Fibroblast of mammary gland (primary cell): ENCODE data around the gene NTM.

Experiments
- DNase-seq: peaks from one replicate; pipeline ENCODE4 v3.0.0-alpha.2; 2010; ENCODE audit warnings: low read depth
- H3K4me3 ChIP-seq: 2 replicates; pipeline ENCODE4 v1.5.1; 2011; ENCODE audit warnings: low read depth, mild to moderate bottlenecking, low read length, moderate library complexity; ENCODE audit not compliant: control insufficient read depth
- TF ChIP-seq, protein P1 (sequence below): conservative IDR thresholded peaks from 2 replicates; pipeline ENCODE4 v1.5.1; 2011; ENCODE audit warnings: low read depth, low read length, inconsistent platforms; ENCODE audit not compliant: control insufficient read depth, insufficient read depth

NTM gene

DNA sequence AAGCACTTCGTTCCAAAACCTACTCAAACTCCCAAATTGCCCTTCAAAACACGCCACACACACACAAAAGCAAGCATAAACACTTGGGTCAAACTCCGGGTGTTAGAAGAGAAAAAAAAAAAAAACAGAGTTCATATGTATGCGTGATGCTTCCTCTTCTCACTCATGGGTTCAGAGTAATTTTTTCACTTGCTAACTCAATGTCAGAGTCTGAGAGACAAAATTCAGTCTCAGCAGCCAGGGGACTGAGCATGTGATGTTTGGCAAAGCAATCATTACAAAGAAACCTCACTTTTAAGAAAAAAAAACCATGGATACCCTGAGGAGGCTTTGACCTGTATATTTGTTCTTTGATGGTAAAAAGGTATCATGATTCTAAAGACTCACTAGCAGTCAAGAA lies 461.7 kb downstream of the NTM start:
- TF ChIP-seq, protein P1, sequence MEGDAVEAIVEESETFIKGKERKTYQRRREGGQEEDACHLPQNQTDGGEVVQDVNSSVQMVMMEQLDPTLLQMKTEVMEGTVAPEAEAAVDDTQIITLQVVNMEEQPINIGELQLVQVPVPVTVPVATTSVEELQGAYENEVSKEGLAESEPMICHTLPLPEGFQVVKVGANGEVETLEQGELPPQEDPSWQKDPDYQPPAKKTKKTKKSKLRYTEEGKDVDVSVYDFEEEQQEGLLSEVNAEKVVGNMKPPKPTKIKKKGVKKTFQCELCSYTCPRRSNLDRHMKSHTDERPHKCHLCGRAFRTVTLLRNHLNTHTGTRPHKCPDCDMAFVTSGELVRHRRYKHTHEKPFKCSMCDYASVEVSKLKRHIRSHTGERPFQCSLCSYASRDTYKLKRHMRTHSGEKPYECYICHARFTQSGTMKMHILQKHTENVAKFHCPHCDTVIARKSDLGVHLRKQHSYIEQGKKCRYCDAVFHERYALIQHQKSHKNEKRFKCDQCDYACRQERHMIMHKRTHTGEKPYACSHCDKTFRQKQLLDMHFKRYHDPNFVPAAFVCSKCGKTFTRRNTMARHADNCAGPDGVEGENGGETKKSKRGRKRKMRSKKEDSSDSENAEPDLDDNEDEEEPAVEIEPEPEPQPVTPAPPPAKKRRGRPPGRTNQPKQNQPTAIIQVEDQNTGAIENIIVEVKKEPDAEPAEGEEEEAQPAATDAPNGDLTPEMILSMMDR, result no peak
- DNase-seq, result no peak
- H3K4me3 ChIP-seq, result no peak overlapping the region

DNA sequence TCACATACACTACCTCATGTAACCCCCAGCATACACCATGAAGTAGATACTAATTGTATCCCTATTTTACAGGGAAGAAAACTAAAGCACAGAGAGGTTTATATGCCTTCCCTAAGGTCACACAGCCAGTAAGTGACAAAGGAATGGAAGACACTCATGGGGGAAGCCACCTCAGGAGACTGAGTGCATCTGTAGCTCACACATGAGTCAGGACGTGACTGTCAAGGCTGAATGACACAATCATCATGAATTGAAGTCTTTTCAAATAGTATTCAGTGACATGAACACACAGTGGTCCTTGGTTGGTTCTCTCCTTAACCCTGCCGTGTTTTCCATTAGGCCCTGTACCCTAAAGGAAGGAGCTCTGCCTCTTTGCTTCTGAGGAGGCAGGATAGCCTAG lies 463.0 kb downstream of the NTM start:
- no peak overlapping the region for H3K4me3 ChIP-seq
- DNase-seq, result no peak
- TF ChIP-seq, protein P1, result no peak

DNA sequence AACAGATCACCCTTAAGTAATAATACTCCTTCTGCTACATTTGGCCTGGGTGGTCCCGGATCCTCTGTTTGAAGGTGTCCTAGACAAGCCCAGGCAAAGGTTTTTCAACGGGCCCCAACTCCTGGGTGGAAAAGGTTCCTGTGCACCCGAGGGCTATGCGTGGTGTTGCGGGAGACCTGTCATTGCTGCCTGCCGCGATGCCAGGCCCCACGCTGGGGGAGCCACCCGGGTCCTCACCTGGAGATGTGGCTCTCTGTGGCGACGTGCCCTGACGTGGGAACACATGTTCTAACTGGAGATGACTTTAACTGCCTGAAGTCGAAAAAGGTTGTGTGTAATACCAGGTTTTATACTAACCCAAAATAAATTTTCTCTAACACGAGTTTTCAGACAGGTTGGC lies 467.1 kb downstream of the NTM start:
- TF ChIP-seq, protein P1, result no peak
- H3K4me3 ChIP-seq, result no peak overlapping the region
- DNase-seq, result no peak

DNA sequence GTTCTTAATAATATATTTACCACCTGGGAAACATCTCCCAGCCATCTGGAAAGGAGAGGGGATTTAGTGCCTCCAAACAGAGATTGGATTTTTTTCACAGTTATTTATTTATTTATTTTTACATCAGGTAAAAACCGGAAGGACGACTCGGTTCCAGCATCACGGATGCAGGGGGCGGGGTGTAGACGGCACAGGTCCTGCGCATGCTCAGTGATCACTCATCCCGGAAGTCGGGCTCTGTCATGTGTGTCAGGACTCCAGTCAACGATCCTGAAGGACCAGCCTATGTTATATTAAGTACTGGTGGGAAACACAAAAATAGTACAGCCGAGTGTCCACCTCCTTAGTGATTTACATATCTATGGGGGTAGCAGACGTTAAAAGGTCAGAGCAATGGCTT lies 467.6 kb downstream of the NTM start:
- H3K4me3 ChIP-seq, result no peak overlapping the region
- TF ChIP-seq, protein P1, result no peak
- DNase-seq, result no peak

DNA sequence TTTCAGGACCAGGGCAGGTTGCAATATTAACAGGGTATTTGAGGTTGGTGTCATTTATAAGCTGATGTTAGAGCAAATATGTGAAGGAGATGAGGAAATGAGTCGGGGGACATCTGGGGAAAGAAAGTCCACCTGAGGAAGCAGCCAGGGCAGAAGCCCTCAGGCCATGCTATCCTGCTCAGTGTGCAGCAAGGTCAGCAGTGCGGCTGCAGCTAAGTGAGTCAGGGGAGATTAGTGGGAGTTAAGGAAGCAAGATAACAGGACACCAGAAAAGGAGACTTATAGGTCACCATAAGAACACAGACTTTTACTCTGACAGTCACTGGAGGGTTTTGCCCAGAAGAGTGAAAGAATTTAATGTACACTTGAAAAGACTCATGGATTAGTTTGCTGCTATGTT lies 468.9 kb downstream of the NTM start:
- TF ChIP-seq, protein P1, result no peak
- no peak overlapping the region for H3K4me3 ChIP-seq
- DNase-seq, result no peak

DNA sequence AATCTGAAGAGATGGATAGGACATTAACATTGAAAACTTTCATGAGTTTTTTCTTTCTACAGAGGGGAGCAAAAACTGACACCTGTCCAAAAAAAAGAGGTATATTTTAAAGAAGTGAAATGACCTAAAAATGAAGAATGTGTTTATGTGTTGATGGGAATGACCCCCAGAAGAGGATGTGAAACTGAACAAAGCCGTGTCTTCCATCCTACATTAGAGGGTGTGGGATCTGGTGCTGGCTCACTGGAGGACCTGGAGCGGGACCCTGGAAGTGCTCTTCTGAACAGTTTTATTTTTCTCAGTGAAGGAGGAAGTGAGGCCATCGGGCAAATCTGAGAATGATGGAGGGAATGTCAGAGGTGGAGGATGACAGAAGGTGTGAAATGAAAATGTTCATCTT lies 470.1 kb downstream of the NTM start:
- no peak overlapping the region for H3K4me3 ChIP-seq
- TF ChIP-seq, protein P1, result no peak
- DNase-seq, result no peak

DNA sequence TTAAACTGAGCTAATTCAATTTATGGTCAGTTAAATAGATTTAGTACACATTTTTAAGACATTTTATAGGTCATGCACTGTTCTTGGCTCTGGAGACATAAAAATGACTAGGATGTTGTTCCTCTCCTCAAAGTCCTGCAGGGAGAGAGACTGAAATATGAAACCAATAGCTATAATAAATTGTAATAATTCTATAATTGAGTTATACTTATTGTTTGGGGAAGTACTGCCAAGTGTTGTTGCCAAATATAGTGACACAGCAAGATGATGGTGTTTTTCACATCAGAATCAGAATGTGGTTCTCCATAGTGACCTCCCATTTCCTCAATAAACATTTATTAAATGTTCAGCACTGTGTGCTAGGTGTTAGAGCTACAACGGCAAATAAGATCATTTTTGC lies 470.6 kb downstream of the NTM start:
- no peak overlapping the region for H3K4me3 ChIP-seq
- TF ChIP-seq, protein P1, result no peak
- no peak for DNase-seq
